ENCODE results near the gene SLX1A. TPM values are rescaled to one million over a fixed set of nuclear protein-coding genes. Genes with fewer than 3 reads are reported as not detected.
"Not testable (repeated sequence)": the region's sequence is repeated elsewhere in the genome, so short reads cannot be mapped to it uniquely, and the experiment has no call there.

The SLX1A gene
- polyA plus RNA-seq, 4 donors = 8.4 to 50.3 (median 16.4) TPM

DNA sequence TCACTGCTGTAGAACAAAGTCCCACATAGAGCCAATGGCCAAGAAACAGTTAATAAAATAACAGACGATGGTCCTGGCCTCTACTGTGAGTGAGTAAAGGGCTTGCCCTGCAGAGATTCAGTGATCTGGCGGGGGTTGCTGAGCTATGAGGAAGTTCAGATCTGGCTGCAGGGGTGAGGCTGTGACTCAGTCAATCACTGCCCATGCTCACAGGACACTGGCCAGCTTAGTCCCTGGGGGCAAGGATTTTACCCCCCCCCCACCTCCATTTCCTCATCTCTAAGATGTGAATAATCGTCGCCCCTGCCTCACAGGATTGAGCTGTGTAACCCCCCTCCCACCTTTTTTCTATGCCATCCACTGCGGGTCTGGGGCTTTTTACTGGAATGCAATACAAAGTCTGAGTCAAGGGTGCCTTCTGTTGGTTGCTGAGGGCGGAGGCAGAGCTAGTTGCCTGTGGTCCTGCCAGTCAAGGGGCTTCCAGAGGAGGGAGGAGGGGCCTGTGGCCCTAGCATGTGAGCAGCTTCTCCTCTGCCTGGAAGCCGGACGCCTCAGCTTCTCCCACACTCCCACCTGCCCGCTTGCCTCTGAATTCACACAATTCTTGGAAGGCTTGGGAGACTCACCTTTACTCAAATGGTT lies 13.5 kb downstream of the SLX1A start:
- DNase-seq (ENCODE audit: low read depth in 4 of 4, low spot score in 3 of 4) = not testable (repeated sequence)

DNA sequence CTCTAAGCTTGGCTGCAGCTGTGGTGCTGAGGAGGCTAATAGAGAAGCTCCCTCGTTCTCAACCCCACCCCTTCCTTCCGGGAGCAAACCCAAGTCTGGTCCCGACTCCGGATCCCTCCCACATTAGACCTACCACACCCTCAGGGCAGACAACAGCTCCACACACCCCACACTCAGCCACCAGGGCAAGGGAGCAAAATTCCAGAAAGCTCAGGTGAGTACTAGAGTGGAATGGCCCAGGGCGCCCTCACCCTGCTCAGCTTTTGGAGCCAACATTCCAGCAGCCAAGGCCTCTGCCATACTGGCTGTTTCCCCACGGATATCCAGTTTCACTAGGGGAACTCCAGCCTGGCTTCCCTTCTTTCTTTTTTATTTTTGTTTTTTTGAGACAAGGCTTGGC lies 15.4 kb downstream of the SLX1A start:
- not testable (repeated sequence) for DNase-seq (ENCODE audit: low read depth in 4 of 4, low spot score in 3 of 4)

DNA sequence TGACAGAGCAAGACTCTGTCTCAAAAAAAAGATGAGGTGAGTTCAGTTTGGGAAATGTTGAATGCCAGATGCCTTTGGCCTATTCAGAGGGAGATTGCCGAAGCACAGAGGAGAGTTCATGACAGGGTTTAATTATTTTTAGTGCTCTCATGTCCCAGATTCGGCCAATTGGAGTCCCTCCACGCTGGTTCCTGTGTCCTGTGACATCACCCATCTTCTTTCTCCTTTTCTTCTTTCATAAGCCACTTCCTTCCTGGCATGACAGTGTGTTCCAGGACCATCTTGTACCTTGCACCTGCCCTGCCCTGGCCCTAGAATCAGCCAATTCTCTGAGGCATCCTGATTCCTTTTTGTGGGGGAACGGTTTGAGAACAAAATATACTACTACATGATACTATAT lies 17.7 kb downstream of the SLX1A start:
- DNase-seq (ENCODE audit: low read depth in 4 of 4, low spot score in 3 of 4) = not testable (repeated sequence)

DNA sequence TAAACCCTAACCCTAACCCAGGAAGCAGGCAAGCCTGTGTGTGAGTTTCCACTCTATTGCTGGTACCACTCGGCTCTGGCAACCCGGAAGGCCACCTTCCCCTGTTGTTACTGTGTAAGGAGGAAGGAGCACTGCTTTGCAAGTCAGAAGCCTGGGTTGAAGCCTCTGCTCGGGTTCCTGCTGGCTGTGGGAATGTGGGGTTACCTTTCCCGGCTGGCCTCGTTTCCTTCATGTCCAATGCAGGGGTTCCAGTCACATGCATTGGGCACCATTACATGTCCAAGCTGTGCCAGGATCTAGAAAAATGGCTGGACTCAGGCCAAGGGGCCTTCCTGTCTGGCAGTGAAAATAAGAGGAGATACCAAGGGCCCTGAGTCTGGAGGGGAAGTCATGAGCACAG lies 23.4 kb downstream of the SLX1A start:
- not testable (repeated sequence) for DNase-seq (ENCODE audit: low read depth in 4 of 4, low spot score in 3 of 4)

Other genes starting within 250 kb of the SLX1A start
- gene TMEM219, start 231.8 kb upstream of the SLX1A start, polyA plus RNA-seq (ENCODE audit: insufficient read length in 4 of 4) = 100 to 1,000 TPM in 3 of 4 donors, 10 to 100 TPM in 1; 72.3 to 126 (median 103) TPM
- 10 to 100 TPM; 33.2 to 59.3 (median 39.4) TPM for gene TAOK2, start 220.0 kb upstream of the SLX1A start, polyA plus RNA-seq (ENCODE audit: insufficient read length in 4 of 4)
- 10 to 100 TPM; 12.3 to 21.6 (median 15.9) TPM for gene HIRIP3, start 198.3 kb upstream of the SLX1A start, polyA plus RNA-seq (ENCODE audit: insufficient read length in 4 of 4)
- 10 to 100 TPM; 37.1 to 65.6 (median 41.8) TPM for gene INO80E, start 197.6 kb upstream of the SLX1A start, polyA plus RNA-seq (ENCODE audit: insufficient read length in 4 of 4)
- gene DOC2A, start 182.8 kb upstream of the SLX1A start, polyA plus RNA-seq (ENCODE audit: insufficient read length in 4 of 4) = 1 to 10 TPM; 1.7 to 3.2 (median 2.6) TPM
- not detected for gene C16orf92, start 170.7 kb upstream of the SLX1A start, polyA plus RNA-seq (ENCODE audit: insufficient read length in 4 of 4)
- 1 to 10 TPM in 2 of 4 donors, under 1 TPM in 2; 0.73 to 1.5 (median 1.0) TPM for gene TLCD3B, start 162.6 kb upstream of the SLX1A start, polyA plus RNA-seq (ENCODE audit: insufficient read length in 4 of 4)
- 100 to 1,000 TPM; 238 to 605 (median 502) TPM for gene ALDOA, start 128.1 kb upstream of the SLX1A start, polyA plus RNA-seq (ENCODE audit: insufficient read length in 4 of 4)
- 100 to 1,000 TPM in 1 of 4 donors, 10 to 100 TPM in 3; 63.3 to 107 (median 83.5) TPM for gene PPP4C, start 117.9 kb upstream of the SLX1A start, polyA plus RNA-seq (ENCODE audit: insufficient read length in 4 of 4)
- gene TBX6, start 102.0 kb upstream of the SLX1A start, polyA plus RNA-seq (ENCODE audit: insufficient read length in 4 of 4) = 1 to 10 TPM in 3 of 4 donors, under 1 TPM in 1; 0.50 to 2.0 (median 1.1) TPM
- gene YPEL3, start 97.7 kb upstream of the SLX1A start, polyA plus RNA-seq (ENCODE audit: insufficient read length in 4 of 4) = 10 to 100 TPM; 51.7 to 78.4 (median 59.6) TPM
- gene GDPD3, start 80.3 kb upstream of the SLX1A start, polyA plus RNA-seq (ENCODE audit: insufficient read length in 4 of 4) = 10 to 100 TPM in 2 of 4 donors, 1 to 10 TPM in 2; 7.5 to 17.5 (median 13.0) TPM
- 10 to 100 TPM; 75.8 to 93.6 (median 84.5) TPM for gene MAPK3, start 70.7 kb upstream of the SLX1A start, polyA plus RNA-seq (ENCODE audit: insufficient read length in 4 of 4)
- 10 to 100 TPM in 2 of 4 donors, 1 to 10 TPM in 2; 8.1 to 18.0 (median 12.7) TPM for gene CORO1A, start 10.3 kb upstream of the SLX1A start, polyA plus RNA-seq (ENCODE audit: insufficient read length in 4 of 4)
- gene BOLA2B, start 209 bp upstream of the SLX1A start, polyA plus RNA-seq (ENCODE audit: insufficient read length in 4 of 4) = 10 to 100 TPM; 13.0 to 38.3 (median 19.8) TPM
- 10 to 100 TPM in 1 of 4 donors, 1 to 10 TPM in 3; 5.2 to 14.4 (median 8.6) TPM for gene SULT1A3, start 5.4 kb downstream of the SLX1A start, polyA plus RNA-seq (ENCODE audit: insufficient read length in 4 of 4)
- 10 to 100 TPM in 2 of 4 donors, 1 to 10 TPM in 2; 3.5 to 18.0 (median 10.2) TPM for gene NPIPB13, start 54.6 kb downstream of the SLX1A start, polyA plus RNA-seq (ENCODE audit: insufficient read length in 4 of 4)
- 10 to 100 TPM; 42.1 to 56.7 (median 55.7) TPM for gene CD2BP2, start 161.4 kb downstream of the SLX1A start, polyA plus RNA-seq (ENCODE audit: insufficient read length in 4 of 4)
- gene TBC1D10B, start 176.6 kb downstream of the SLX1A start, polyA plus RNA-seq (ENCODE audit: insufficient read length in 4 of 4) = 10 to 100 TPM; 28.2 to 44.1 (median 34.2) TPM
- 1 to 10 TPM in 3 of 4 donors, not detected in 1; 1.2 to 1.4 (median 1.2) TPM for gene MYL11, start 180.9 kb downstream of the SLX1A start, polyA plus RNA-seq (ENCODE audit: insufficient read length in 4 of 4)
- gene SEPTIN1, start 188.7 kb downstream of the SLX1A start, polyA plus RNA-seq (ENCODE audit: insufficient read length in 4 of 4) = 1 to 10 TPM; 1.3 to 4.0 (median 2.1) TPM
- gene ZNF48, start 201.5 kb downstream of the SLX1A start, polyA plus RNA-seq (ENCODE audit: insufficient read length in 4 of 4) = 10 to 100 TPM; 10.1 to 15.4 (median 13.1) TPM
- 10 to 100 TPM in 1 of 4 donors, 1 to 10 TPM in 3; 4.6 to 10.0 (median 5.2) TPM for gene ZNF771, start 213.7 kb downstream of the SLX1A start, polyA plus RNA-seq (ENCODE audit: insufficient read length in 4 of 4)
- gene DCTPP1, start 236.2 kb downstream of the SLX1A start, polyA plus RNA-seq (ENCODE audit: insufficient read length in 4 of 4) = 10 to 100 TPM; 31.4 to 50.4 (median 41.3) TPM

Data from left renal pelvis (tissue), 4 donors.